Renal pelvis (tissue), 4 donors: Measurements from ENCODE around the gene RNASE7. TPM values are rescaled to one million over a fixed set of nuclear protein-coding genes. Genes with fewer than 3 reads are reported as not detected.
A peak's percentile ranks its signal among the peaks of the same experiment; 100 is the strongest.

Source experiments
- DNase-seq: peaks from one replicate; pipeline ENCODE4 v3.0.0-alpha.2; 2013
- polyA plus RNA-seq, 3 donors: library from polyadenylated mRNA; unstranded; fragments of 120-200 nt; gene quantifications; one replicate each; pipeline ENCODE4 v1.2.1, GENCODE V29; 2013; ENCODE audit not compliant: insufficient read length in 3 of 3

RNASE7 gene
- polyA plus RNA-seq, 3 donors, result 0.31 to 1.3 (median 0.83) TPM

GRCh38 chr14:21066882-21067502 lies 24.8 kb downstream of the RNASE7 start:
- DNase-seq, result no peak

- DNase-seq, result peak; percentile 74
These were observed 26.6 kb downstream of the RNASE7 start for GRCh38 chr14:21068521-21069387.

DNA sequence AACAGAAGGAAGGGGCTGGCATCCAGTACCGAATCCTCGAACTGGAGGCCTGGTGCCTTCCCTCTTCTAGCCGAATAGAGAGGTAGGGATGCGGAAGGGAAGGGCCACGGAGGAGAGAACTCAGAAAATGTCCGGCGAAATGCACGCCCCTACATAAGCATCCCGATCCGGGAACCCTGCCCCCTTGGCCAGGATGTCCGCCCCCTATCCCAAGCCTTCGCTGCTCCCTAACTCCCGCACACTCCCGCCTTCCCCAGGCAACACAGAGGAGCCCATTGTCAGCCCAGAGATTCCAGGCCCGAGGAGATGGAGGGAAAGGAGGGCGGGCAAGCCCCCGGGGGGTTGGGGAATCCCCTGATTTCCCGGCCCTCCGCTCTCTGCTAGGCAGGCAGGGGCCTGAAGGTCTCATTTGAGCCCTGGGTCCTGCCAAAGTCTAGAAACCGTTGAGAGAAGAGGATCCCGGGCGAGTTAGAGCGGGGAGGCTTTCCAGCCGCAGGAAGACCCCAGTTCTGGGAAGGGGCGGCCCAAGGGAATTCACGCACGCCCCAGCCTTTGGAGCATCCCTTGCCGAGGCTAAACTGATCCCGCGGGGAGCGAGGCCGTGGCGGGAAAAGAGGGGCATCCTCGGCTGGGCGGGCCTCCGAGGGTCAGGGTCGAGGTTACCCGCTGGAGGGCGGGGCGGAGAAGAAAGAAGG lies 27.4 kb downstream of the RNASE7 start:
- no peak for DNase-seq

- DNase-seq, result no peak
These were observed 28.0 kb downstream of the RNASE7 start, which contains the start of gene ARHGEF40 for GRCh38 chr14:21070083-21070609. Gene ARHGEF40, plus strand, starts transcription at chr14:21070304. Its CDS starts 93 bp downstream, at chr14:21070397.

GRCh38 chr14:21070610-21071224 lies 28.6 kb downstream of the RNASE7 start:
- DNase-seq, result peak; percentile 79

DNA sequence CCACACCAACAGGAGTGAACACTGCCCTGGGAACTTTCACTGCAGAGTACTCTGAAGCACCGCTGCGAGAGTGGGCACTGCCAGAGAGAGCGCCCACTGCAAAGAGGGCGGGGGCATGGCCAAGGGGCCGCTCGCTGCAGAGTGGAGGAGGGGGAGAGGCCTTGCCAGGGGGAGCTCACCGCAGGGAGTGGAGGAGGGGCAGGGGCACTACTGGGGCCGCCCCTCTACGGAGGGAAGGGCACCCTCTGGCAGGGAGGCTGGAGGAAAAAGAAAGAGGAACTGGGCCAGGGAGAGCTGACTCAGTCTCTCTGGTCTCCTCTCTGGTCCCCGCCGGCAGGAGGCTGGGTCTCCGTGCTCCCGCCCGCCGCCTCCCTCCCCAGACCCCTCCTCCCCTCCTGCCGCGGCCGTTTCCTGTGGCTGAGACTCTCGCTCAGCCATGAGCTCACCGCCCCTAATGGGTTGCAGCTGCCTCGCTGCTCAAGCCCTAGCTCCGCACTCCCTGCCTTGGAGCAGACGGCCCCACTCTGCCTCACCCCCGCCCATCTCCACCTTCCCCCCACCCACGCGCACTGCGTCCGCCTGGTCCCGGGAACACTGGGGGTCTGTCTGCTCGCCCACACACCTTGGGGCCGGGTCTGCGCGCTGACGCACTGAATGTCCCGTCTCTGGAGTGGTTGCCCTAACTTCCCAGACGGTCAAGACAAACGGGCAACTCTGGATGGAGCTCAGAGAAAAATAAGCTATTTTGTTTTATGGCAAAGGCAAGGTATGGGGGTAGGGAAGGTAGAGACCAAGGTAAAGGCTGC lies 29.3 kb downstream of the RNASE7 start:
- peak; percentile 94 for DNase-seq

DNA sequence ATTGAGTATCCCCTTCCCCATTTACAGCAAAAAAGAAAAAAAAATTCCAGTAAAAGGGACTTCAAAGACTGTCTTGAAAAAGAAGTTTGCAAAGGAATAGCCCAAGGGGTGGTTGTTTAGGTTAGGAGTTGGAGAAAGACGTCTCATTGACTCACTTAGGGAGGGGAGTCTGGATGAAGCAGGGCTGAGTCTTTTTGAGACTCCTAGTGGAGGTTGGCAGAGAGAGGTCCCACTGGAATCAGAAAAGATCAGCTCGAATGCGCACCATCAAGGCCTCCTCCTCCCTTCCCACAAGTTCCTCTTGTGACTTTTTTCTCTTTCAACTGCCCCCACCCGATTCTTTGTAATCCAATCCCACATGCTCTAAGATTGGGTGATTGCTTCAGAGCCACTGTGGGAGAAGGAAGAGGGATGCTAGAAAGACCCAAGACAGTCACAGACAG lies 29.9 kb downstream of the RNASE7 start:
- no peak for DNase-seq

DNA sequence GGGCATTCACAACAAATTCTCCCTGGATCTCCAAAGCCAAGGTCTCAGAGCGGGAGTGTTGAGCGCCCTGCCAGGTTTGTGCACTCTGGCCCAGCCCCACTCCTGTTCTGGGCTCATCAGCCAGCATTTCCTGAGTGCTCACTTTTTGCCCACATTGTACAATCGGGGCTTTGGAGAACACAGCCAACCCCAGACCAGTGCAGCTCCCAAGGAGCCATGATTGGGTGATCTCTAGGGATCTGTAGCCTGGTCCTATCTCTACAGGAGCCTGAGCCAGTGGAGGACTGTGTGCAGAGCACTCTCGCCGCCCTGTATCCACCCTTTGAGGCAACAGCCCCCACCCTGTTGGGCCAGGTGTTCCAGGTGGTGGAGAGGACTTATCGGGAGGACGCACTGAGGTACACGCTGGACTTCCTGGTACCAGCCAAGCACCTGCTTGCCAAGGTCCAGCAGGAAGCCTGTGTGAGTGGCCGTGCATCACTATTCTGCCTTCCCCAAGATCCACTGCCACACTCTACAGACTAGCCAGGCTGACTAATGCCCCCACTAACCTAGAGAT lies 30.7 kb downstream of the RNASE7 start:
- DNase-seq, result no peak

- no peak for DNase-seq
These were observed 31.8 kb downstream of the RNASE7 start for GRCh38 chr14:21073921-21074320.

GRCh38 chr14:21074398-21075272 lies 32.5 kb downstream of the RNASE7 start:
- DNase-seq, result no peak

DNA sequence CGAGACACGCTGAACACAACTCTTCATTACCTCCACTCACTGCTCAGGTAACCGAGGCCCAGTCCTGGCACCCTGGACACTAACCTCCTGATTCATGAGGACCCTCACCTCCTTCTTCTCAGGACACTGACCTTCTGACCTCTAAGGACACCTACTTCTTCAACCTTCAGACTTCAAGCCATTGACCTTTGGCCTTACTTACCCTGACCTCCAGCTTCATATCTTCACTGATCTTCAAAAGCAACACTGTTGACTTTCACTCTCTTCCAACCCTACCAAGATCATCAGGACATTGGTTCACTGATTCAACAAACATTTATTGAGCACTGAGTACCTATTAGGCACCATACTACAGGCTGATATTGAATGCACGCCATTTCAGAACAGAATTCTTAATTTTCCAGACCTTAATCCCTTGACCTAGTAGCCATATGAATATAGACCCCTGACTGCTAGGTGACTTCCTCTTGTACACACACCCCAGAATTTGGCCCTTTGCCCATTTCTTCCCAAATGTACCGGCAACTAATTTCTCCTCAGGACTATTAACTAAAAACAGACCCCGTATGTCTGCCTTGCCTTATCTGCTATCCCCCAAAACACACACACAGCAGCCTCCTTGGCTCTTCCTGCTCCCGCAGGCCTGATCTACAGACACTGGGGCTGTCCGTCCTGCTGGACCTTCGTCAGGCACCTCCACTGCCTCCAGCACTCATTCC lies 33.7 kb downstream of the RNASE7 start:
- no peak for DNase-seq

DNA sequence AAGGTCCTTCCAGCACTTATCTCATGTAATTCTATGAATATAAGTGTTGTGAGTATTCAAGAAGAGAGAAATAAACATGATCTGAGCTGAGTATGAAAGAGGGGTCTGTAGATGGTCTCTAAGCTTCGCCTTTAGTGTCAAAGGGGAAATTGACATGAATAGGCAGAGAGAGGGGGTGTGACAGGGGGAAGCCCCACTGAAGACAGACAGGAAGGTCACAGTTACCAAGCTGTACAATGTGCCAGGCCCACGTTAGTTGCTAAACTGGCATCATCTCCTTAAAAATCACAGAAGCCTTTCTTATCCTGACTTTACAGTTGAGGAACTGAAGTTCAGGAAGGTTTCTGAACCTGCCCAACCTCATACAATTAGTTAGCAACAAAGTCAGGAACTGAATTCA lies 35.5 kb downstream of the RNASE7 start:
- no peak for DNase-seq

DNA sequence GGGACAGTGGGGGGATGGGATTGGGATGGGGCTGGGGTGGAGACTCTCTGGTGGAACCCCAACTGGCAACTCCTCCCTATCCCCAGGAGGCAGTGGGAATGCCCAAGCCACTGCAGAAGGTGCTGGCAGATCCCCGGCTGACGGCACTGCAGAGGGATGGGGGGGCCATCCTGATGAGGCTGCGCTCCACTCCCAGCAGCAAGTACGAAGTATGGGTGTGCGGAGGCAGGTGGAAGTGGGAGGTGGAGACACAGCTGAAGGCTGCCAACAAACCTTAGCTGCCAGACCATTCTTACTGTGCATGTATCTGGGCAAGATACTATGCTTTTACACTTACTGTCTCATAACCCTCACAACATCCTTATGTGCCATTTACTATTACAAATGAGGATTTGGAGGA lies 36.1 kb downstream of the RNASE7 start:
- no peak for DNase-seq

DNA sequence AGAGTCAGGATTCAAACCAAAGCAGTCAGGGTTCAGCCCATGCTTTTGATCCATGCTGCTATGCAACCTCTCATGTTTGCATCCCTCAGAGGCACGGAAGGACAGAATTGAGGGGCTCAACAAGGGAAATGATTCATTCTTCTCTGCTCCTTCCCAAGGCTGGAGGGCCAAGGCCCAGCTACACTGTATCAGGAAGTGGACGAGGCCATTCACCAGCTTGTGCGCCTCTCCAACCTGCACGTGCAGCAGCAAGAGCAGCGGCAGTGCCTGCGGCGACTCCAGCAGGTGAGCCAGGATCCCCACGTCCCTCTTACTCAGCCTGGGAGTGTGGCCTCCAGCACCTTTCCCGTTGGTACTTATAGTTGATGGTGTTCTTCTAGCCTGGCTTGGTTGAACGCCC lies 36.6 kb downstream of the RNASE7 start:
- no peak for DNase-seq

- DNase-seq, result no peak
These were observed 39.5 kb downstream of the RNASE7 start for GRCh38 chr14:21081521-21082142.

GRCh38 chr14:21083565-21084325 lies 41.6 kb downstream of the RNASE7 start:
- DNase-seq, result no peak

- no peak for DNase-seq
These were observed 42.2 kb downstream of the RNASE7 start for GRCh38 chr14:21084396-21084795.
